Lower leg skin (tissue), 4 donors: ENCODE measurements around the gene MAGI2. TPM values are rescaled to one million over a fixed set of nuclear protein-coding genes. Genes with fewer than 3 reads are reported as not detected.

ENCODE experiments used
- DNase-seq, 2 donors: peaks; one replicate each; pipeline ENCODE4 v3.0.0-alpha.2; 2019; ENCODE audit warnings: low spot score in 2 of 2
- H3K4me3 ChIP-seq: fragments of 200-600 bp; sonication (generic); 2 replicates; pipeline ENCODE4 v1.5.1; 2017; ENCODE audit warnings: mild to moderate bottlenecking, low read depth; ENCODE audit not compliant: poor library complexity, severe bottlenecking
- POLR2A ChIP-seq, 2 donors: fragments of 450-650 bp; IDR thresholded peaks; one replicate each; pipeline ENCODE4 v1.6.1; 2016 to 2017; ENCODE audit warnings: antibody characterized with exemption in 2 of 2, mild to moderate bottlenecking in 1 of 2, moderate library complexity in 1 of 2
- WGBS, 2 donors: methylation state at CpG; one replicate each; pipeline ENCODE4 v1.1.5; 2018; 5-methylcytosine and 5-hydroxymethylcytosine counted together
- intact Hi-C: fragments of 100-400 bp; cut with DNase I; formaldehyde crosslinking; loops from one replicate; pipeline ENCODE4 v1.15.0; 2023; ENCODE audit warnings: low total_unique reads
- total RNA-seq, 4 donors: library from RNA; depleted of rRNA; stranded (reverse); fragments of >200 nt; gene quantifications; one replicate each; pipeline ENCODE4 v1.1.0, GENCODE V29; 2016
- TF ChIP-seq, protein P1 (sequence below), 3 donors: fragments of 450-650 bp; IDR thresholded peaks; one replicate each; pipeline ENCODE4 v1.5.1; 2016; ENCODE audit warnings: antibody characterized with exemption in 3 of 3, mild to moderate bottlenecking in 3 of 3, moderate library complexity in 2 of 3

MAGI2 gene
- total RNA-seq, 4 donors from 2014 or later = 1.6 to 3.0 (median 2.1) TPM

DNA sequence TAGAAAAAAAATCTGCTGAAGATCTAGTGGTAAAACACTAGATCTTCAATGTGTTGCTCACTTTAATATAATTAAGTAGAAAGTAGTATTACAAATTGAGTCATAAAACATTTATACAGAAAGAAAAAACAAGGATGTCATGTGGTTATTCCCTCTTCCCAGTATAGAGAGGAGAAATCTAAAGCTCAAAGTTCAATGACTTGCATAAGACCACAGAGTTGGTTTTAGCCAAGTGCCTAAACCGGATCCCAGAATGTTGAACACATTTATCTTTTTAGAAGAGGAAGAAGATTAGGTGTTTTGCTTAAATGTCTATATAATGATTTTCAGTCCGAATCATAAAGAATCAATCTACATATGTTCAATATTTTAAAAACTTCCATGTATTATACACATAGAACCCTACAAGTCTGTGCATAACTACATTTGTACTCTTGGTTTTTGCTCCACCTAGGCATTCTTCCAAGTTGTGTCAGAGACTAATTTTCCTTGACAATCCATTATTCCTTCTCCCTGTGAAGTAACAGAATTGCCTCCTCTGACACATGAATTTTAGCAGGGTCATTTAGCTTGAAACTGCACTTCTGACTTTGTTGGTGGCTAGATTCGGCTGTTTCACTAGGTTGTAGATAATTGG, 389.2 kb downstream of the MAGI2 start:
- no peak for DNase-seq
- intact Hi-C loops = no loop called here
- TF ChIP-seq, protein P1, sequence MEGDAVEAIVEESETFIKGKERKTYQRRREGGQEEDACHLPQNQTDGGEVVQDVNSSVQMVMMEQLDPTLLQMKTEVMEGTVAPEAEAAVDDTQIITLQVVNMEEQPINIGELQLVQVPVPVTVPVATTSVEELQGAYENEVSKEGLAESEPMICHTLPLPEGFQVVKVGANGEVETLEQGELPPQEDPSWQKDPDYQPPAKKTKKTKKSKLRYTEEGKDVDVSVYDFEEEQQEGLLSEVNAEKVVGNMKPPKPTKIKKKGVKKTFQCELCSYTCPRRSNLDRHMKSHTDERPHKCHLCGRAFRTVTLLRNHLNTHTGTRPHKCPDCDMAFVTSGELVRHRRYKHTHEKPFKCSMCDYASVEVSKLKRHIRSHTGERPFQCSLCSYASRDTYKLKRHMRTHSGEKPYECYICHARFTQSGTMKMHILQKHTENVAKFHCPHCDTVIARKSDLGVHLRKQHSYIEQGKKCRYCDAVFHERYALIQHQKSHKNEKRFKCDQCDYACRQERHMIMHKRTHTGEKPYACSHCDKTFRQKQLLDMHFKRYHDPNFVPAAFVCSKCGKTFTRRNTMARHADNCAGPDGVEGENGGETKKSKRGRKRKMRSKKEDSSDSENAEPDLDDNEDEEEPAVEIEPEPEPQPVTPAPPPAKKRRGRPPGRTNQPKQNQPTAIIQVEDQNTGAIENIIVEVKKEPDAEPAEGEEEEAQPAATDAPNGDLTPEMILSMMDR (IDR thresholded peaks at IDR 0.05) = no peak
- TF ChIP-seq POLR2A (IDR thresholded peaks at IDR 0.05) = no peak
- 59 to 75% methylated on average over 3 of the region's 3 CpGs for WGBS, 2 donors
- no peak overlapping the region for H3K4me3 ChIP-seq

DNA sequence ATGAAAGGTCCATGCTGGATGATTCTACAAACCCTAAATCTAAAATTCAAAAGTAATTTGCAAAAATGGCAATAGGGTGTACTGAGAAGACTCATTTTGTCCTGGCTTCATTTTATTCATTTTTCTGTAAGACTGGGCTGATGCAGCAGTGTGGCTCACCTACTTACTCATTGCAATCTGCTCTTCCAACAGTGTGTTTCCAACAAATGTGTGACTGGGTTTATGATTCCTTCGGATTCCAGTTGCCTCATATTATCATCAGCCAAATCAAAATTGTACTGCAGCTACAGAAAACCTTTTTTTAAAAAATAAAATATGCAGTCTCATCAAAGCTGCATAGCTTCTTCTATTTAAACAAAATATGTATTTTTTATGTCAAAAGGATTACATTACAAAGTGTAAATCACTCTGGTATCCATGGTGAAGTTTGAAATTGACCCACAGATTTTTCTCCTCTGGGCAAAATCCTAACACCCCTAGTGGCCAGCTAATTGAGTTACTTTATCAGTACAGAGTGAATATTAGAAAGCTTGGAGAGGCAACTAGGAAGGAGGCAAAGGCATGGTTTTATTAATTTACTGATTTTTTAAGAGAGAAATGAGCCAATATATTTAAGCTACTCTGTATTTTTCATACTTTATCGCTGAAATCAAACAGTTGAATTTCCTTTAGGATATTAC, 390.3 kb downstream of the MAGI2 start:
- no peak for DNase-seq
- intact Hi-C loops = no loop called here
- whole genome bisulfite sequencing, 2 donors = 45 to 48% methylated on average over 2 of the region's 2 CpGs
- TF ChIP-seq, protein P1 (IDR thresholded peaks at IDR 0.05) = no peak
- no peak for TF ChIP-seq POLR2A (IDR thresholded peaks at IDR 0.05)
- H3K4me3 ChIP-seq = no peak overlapping the region

DNA sequence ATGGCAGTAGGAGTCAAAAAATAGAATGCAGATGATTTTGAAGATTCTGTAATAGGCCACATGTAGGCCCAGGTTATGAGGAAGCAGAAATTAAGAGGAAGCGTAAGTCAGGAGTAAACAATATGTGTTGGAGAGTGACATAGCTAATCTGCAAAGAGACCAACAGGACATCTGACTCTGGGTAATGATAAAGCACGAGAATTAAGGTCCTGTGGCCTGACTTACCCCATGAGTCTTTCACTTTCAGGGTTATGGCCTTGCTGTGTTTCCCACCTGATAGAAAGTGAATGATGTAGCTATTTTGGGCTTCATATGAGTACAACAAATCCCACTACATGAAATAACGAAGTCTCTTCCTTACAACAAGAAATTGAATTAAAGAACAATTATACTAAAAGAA, 393.0 kb downstream of the MAGI2 start:
- no peak overlapping the region for H3K4me3 ChIP-seq
- DNase-seq = no peak
- TF ChIP-seq, protein P1 (IDR thresholded peaks at IDR 0.05) = no peak
- TF ChIP-seq POLR2A (IDR thresholded peaks at IDR 0.05) = no peak
- WGBS, 2 donors = 82 to 90% methylated on average over 3 of the region's 3 CpGs
- intact Hi-C loops = no loop called here

DNA sequence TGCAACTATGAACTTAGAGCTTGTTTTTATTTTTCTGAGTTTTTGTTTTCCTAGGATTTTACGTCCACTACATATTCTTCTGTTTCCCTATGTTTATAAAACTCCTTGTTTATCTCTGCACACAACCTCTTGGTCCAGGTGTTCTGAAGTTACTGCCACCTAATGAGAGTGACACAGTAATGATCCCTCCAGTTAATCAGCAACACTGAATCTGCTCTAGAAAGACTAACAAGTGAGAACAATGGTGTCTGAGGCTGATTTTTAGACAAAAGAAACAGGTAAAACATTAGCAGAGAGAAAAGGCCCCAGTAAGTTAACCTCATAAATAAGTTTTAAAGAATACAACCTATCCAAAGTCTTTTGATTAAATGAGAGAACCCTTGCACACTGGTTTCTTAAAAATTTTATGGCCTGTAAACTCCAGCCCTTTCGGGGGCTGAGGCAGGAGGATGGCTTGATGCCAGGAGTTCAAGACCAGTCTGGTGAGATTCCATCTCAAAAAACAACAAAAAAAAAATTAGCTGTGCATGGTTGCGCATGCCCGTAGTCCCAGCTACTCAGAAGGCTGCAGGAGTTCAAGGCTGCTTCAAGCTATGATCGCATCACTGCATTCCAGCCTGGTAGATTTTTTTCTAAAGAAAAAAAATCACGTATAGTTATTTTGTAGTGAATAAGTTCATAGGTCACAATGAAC, 397.6 kb downstream of the MAGI2 start:
- TF ChIP-seq, protein P1 (IDR thresholded peaks at IDR 0.05) = no peak
- TF ChIP-seq POLR2A (IDR thresholded peaks at IDR 0.05) = no peak
- intact Hi-C loops = no loop called here

DNA sequence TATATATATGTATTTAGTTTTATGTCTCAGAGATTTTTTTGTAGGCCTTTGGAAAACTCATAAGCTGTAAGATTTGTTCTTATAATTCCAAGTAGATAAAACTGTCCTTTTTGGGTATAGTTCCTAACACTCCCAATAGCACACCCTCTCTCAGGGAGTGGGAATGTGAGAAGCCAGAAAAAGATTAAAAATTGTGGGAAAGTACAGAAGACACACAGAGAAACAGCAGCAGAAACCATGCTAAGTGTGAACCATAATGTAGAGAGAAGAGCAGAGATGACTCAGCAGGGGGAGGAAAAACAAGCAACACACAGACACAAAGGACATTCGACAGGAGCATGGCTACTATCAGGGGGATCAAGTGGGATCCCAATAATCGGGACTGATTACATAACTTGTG, 401.6 kb downstream of the MAGI2 start:
- no peak for DNase-seq
- no peak overlapping the region for H3K4me3 ChIP-seq
- no peak for TF ChIP-seq POLR2A (IDR thresholded peaks at IDR 0.05)
- TF ChIP-seq, protein P1 (IDR thresholded peaks at IDR 0.05) = no peak
- intact Hi-C loops = no loop called here
- 88 to 91% methylated on average over 2 of the region's 2 CpGs for WGBS, 2 donors

More for the DNA sequence above, 397.6 kb downstream of the MAGI2 start:
- DNase-seq = no peak
- H3K4me3 ChIP-seq = no peak overlapping the region
- whole genome bisulfite sequencing, 2 donors = 51 to 53% methylated on average over 6 of the region's 6 CpGs
